SJCRH30 (cell line): ENCODE measurements around the gene TMEM126A. TPM values are rescaled to one million over a fixed set of nuclear protein-coding genes. Genes with fewer than 3 reads are reported as not detected.
"Not testable (repeated sequence)": the region's sequence is repeated elsewhere in the genome, so short reads cannot be mapped to it uniquely, and the experiment has no call there.

ENCODE experiments used
- DNase-seq, 2 experiments: peaks; one replicate each; pipeline ENCODE4 v3.0.0-alpha.2; 2015 to 2020
- H3K27ac ChIP-seq: fragments of 250-450 bp; sonication (Bioruptor Pico); 2 replicates; pipeline ENCODE4 v1.5.1; 2020; ENCODE audit warnings: mild to moderate bottlenecking, moderate library complexity
- H3K27me3 ChIP-seq: fragments of 250-450 bp; sonication (Bioruptor Pico); 2 replicates; pipeline ENCODE4 v1.5.1; 2020; ENCODE audit warnings: mild to moderate bottlenecking, moderate library complexity
- H3K36me3 ChIP-seq: fragments of 250-450 bp; sonication (Bioruptor Pico); 2 replicates; pipeline ENCODE4 v1.5.1; 2020; ENCODE audit warnings: mild to moderate bottlenecking, moderate library complexity
- H3K4me1 ChIP-seq: fragments of 250-450 bp; sonication (Bioruptor Pico); 2 replicates; pipeline ENCODE4 v1.5.1; 2020; ENCODE audit warnings: mild to moderate bottlenecking, moderate library complexity
- H3K4me3 ChIP-seq: fragments of 250-450 bp; sonication (Bioruptor Pico); 2 replicates; pipeline ENCODE4 v1.5.1; 2020; ENCODE audit warnings: mild to moderate bottlenecking, moderate library complexity
- H3K9me3 ChIP-seq: fragments of 250-450 bp; sonication (Bioruptor Pico); replicated peaks from 2 replicates; pipeline ENCODE4 v1.5.1; 2020; ENCODE audit warnings: mild to moderate bottlenecking, moderate library complexity
- total RNA-seq: library from RNA; depleted of rRNA; stranded (reverse); fragments of >200 nt; shearing (Covaris generic); gene quantifications from 2 replicates; pipeline ENCODE4 v1.2.3, GENCODE V29; 2014

Gene TMEM126A
- total RNA-seq, 1 experiment from 2014 or later, result 71.9 TPM

- no peaks in the 10 kb centered on the region; the same call in 1 of the 2 replicates for H3K4me1 ChIP-seq
These were observed 18.9 kb downstream of the TMEM126A start for GRCh38 chr11:85666687-85667086.

GRCh38 chr11:85668157-85668556, 20.4 kb downstream of the TMEM126A start:
- DNase-seq, result no peak
- 0 out of 2 replicates have a peak, but pooled peaks cover 3% of the 10 kb centered on the region for H3K9me3 ChIP-seq
- H3K27ac ChIP-seq, result no peak overlapping the region
- no peaks in the 10 kb centered on the region for H3K27me3 ChIP-seq
- H3K36me3 ChIP-seq, result peaks cover 5% of the 10 kb centered on the region
- no peak overlapping the region for H3K4me3 ChIP-seq
- no peaks in the 10 kb centered on the region; the same call in 1 of the 2 replicates for H3K4me1 ChIP-seq

More at GRCh38 chr11:85666687-85667086, 18.9 kb downstream of the TMEM126A start:
- Histone ChIP-seq H3K4me3 (no peak overlapping the region), H3K27ac (no peak overlapping the region), H3K36me3 (peaks cover 18% of the 10 kb centered on the region), H3K27me3 (no peaks in the 10 kb centered on the region), H3K9me3 (no peaks in the 10 kb centered on the region)
- no peak for DNase-seq

GRCh38 chr11:85670949-85671663, 23.3 kb downstream of the TMEM126A start:
- DNase-seq, H3K4me1 ChIP-seq, H3K27ac ChIP-seq, H3K9me3 ChIP-seq, H3K36me3 ChIP-seq, H3K27me3 ChIP-seq, H3K4me3 ChIP-seq: not testable (repeated sequence)

- Histone ChIP-seq H3K27me3 (no peaks in the 10 kb centered on the region), H3K4me1 (no peaks in the 10 kb centered on the region), H3K27ac (no peak overlapping the region), H3K4me3 (no peak overlapping the region), H3K9me3 (0 out of 2 replicates have a peak, but pooled peaks cover 3% of the 10 kb centered on the region), H3K36me3 (no peaks in the 10 kb centered on the region)
- DNase-seq, result no peak
These were observed 24.5 kb downstream of the TMEM126A start for GRCh38 chr11:85672105-85672902.

GRCh38 chr11:85673393-85673792, 25.6 kb downstream of the TMEM126A start:
- H3K9me3 ChIP-seq, result 0 out of 2 replicates have a peak, but pooled peaks cover 3% of the 10 kb centered on the region
- DNase-seq, result no peak
- H3K4me3 ChIP-seq, result no peak overlapping the region
- H3K4me1 ChIP-seq, result no peaks in the 10 kb centered on the region
- no peaks in the 10 kb centered on the region for H3K27me3 ChIP-seq
- H3K36me3 ChIP-seq, result no peaks in the 10 kb centered on the region
- H3K27ac ChIP-seq, result no peak overlapping the region

GRCh38 chr11:85679576-85679975, 31.8 kb downstream of the TMEM126A start:
- peaks cover 8% of the 10 kb centered on the region for H3K4me1 ChIP-seq
- H3K9me3 ChIP-seq, result no peaks in the 10 kb centered on the region
- H3K27ac ChIP-seq, result no peak overlapping the region
- H3K27me3 ChIP-seq, result no peaks in the 10 kb centered on the region
- no peak for DNase-seq
- no peak overlapping the region for H3K4me3 ChIP-seq
- no peaks in the 10 kb centered on the region for H3K36me3 ChIP-seq

GRCh38 chr11:85680897-85681296, 33.1 kb downstream of the TMEM126A start:
- no peaks in the 10 kb centered on the region for H3K36me3 ChIP-seq

GRCh38 chr11:85682330-85683305, 34.9 kb downstream of the TMEM126A start:
- Histone ChIP-seq H3K4me1 (peaks cover 12% of the 10 kb centered on the region), H3K4me3 (peak overlapping the region; percentile 55), H3K36me3 (no peaks in the 10 kb centered on the region), H3K27me3 (no peaks in the 10 kb centered on the region), H3K9me3 (no peaks in the 10 kb centered on the region), H3K27ac (peak overlapping the region; percentile 34)
- DNase-seq, result peak; percentile 78 to 79

More at GRCh38 chr11:85680897-85681296, 33.1 kb downstream of the TMEM126A start:
- Histone ChIP-seq H3K27me3 (no peaks in the 10 kb centered on the region), H3K27ac (no peak overlapping the region), H3K9me3 (no peaks in the 10 kb centered on the region), H3K4me1 (peaks cover 8% of the 10 kb centered on the region), H3K4me3 (no peak overlapping the region)
- peak; percentile 20 to 44 for DNase-seq

GRCh38 chr11:85685125-85685819, 37.5 kb downstream of the TMEM126A start:
- Histone ChIP-seq H3K36me3 (peaks cover 6% of the 10 kb centered on the region), H3K27ac (peak overlapping the region; percentile 67), H3K4me1 (peaks cover 12% of the 10 kb centered on the region), H3K9me3 (no peaks in the 10 kb centered on the region), H3K4me3 (peak overlapping the region; percentile 55), H3K27me3 (no peaks in the 10 kb centered on the region)
- DNase-seq, result peak; percentile 95 to 97

- Histone ChIP-seq H3K27ac (peak within 1 kb of the TSS; percentile 67), H3K4me3 (peak within 1 kb of the TSS; percentile 55), H3K36me3 (peaks cover 12% of the 10 kb centered on the region), H3K4me1 (peaks cover 12% of the 10 kb centered on the region), H3K9me3 (no peaks in the 10 kb centered on the region), H3K27me3 (no peaks in the 10 kb centered on the region)
- DNase-seq, result peak; percentile 95 to 99
These were observed 38.2 kb downstream of the TMEM126A start, which contains the start of gene CCDC89 for GRCh38 chr11:85685820-85686459. Gene CCDC89 (minus strand): TSS chr11:85686195. CDS start chr11:85686130, 65 bp downstream.

GRCh38 chr11:85694385-85694980, 46.7 kb downstream of the TMEM126A start:
- peak in 1 of 2 experiments; percentile 68 for DNase-seq

GRCh38 chr11:85695546-85695945, 47.8 kb downstream of the TMEM126A start:
- peaks cover 89% of the 10 kb centered on the region for H3K36me3 ChIP-seq
- no peak overlapping the region for H3K27ac ChIP-seq
- DNase-seq, result no peak
- H3K9me3 ChIP-seq, result no peaks in the 10 kb centered on the region
- H3K4me3 ChIP-seq, result no peak overlapping the region
- H3K4me1 ChIP-seq, result no peaks in the 10 kb centered on the region
- no peaks in the 10 kb centered on the region for H3K27me3 ChIP-seq

More at GRCh38 chr11:85694385-85694980, 46.7 kb downstream of the TMEM126A start:
- H3K9me3 ChIP-seq, result no peaks in the 10 kb centered on the region
- H3K4me3 ChIP-seq, result no peak overlapping the region
- H3K27ac ChIP-seq, result no peak overlapping the region
- peaks cover 87% of the 10 kb centered on the region for H3K36me3 ChIP-seq
- no peaks in the 10 kb centered on the region for H3K4me1 ChIP-seq
- no peaks in the 10 kb centered on the region for H3K27me3 ChIP-seq

- Histone ChIP-seq H3K27me3 (no peaks in the 10 kb centered on the region), H3K9me3 (no peaks in the 10 kb centered on the region), H3K36me3 (peaks cover 94% of the 10 kb centered on the region), H3K4me3 (no peak overlapping the region), H3K4me1 (no peaks in the 10 kb centered on the region), H3K27ac (no peak overlapping the region)
- no peak for DNase-seq
These were observed 50.0 kb downstream of the TMEM126A start for GRCh38 chr11:85697747-85698146.
